ENCODE measurements around the gene ZDHHC14. TPM values are rescaled to one million over a fixed set of nuclear protein-coding genes. Genes with fewer than 3 reads are reported as not detected.

Gene ZDHHC14
- total RNA-seq, 1 donor = 4.3 TPM

GRCh38 chr6:157430834-157431233 lies 49.8 kb downstream of the ZDHHC14 start:
- TF ChIP-seq CTCF (IDR thresholded peaks at IDR 0.05; ENCODE audit: insufficient read depth, low read depth, low read length) = no peak
- no peak for DNase-seq (ENCODE audit: low read depth)
- no peak overlapping the region for H3K4me3 ChIP-seq (ENCODE audit: low read depth, low read length)

GRCh38 chr6:157432231-157432891 lies 51.4 kb downstream of the ZDHHC14 start:
- no peak for DNase-seq (ENCODE audit: low read depth)
- TF ChIP-seq CTCF (IDR thresholded peaks at IDR 0.05; ENCODE audit: insufficient read depth, low read depth, low read length) = no peak
- no peak overlapping the region for H3K4me3 ChIP-seq (ENCODE audit: low read depth, low read length)

- H3K4me3 ChIP-seq (ENCODE audit: low read depth, low read length) = no peak overlapping the region
- TF ChIP-seq CTCF (IDR thresholded peaks at IDR 0.05; ENCODE audit: insufficient read depth, low read depth, low read length) = no peak
- no peak for DNase-seq (ENCODE audit: low read depth)
Observed at GRCh38 chr6:157432892-157433265, 51.9 kb downstream of the ZDHHC14 start.

- TF ChIP-seq CTCF (IDR thresholded peaks at IDR 0.05; ENCODE audit: insufficient read depth, low read depth, low read length) = no peak
- no peak overlapping the region for H3K4me3 ChIP-seq (ENCODE audit: low read depth, low read length)
- no peak for DNase-seq (ENCODE audit: low read depth)
Observed at GRCh38 chr6:157433678-157434081, 52.7 kb downstream of the ZDHHC14 start.

- TF ChIP-seq CTCF (IDR thresholded peaks at IDR 0.05; ENCODE audit: insufficient read depth, low read depth, low read length) = no peak
- no peak overlapping the region for H3K4me3 ChIP-seq (ENCODE audit: low read depth, low read length)
- DNase-seq (ENCODE audit: low read depth) = peak; percentile 34
Observed at GRCh38 chr6:157434349-157435033, 53.5 kb downstream of the ZDHHC14 start.

- no peak for TF ChIP-seq CTCF (IDR thresholded peaks at IDR 0.05; ENCODE audit: insufficient read depth, low read depth, low read length)
- no peak overlapping the region for H3K4me3 ChIP-seq (ENCODE audit: low read depth, low read length)
- no peak for DNase-seq (ENCODE audit: low read depth)
Observed at GRCh38 chr6:157436219-157436943, 55.4 kb downstream of the ZDHHC14 start.
